GM12892 (cell line): ENCODE results near the gene SAMD4A.

ENCODE experiments used
- POLR2A ChIP-seq: IDR thresholded peaks from 2 replicates; pipeline ENCODE4 v1.6.1; 2011; ENCODE audit warnings: low read depth, low read length, control low read depth
- POLR2AphosphoS5 ChIP-seq: IDR thresholded peaks from 2 replicates; pipeline ENCODE4 v1.6.1; 2011; ENCODE audit warnings: low read depth, low read length, control low read depth
- TAF1 ChIP-seq: IDR thresholded peaks from 2 replicates; pipeline ENCODE4 v1.6.1; 2011; ENCODE audit warnings: low read depth, mild to moderate bottlenecking, control low read depth, low read length, borderline replicate concordance

DNA sequence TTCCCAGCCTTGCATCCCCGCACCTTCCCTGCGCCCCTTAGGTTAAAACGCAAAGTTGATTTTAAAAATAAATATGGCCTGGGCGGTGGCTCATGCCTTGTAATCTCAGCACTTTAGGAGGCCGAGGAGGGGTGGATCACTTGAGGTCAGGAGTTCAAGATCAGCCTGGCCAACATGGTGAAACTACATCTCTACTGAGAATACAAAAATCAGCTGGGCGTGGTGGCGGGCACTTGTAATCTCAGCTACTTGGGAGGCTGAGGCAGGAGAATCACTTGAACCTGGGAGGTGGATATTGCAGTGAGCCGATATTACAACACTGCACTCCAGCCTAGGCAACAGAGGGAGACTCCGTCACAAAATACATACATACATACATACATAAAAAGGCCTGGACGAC is 239.7 kb downstream of the SAMD4A start:
- TF ChIP-seq POLR2AphosphoS5 = no peak
- TF ChIP-seq POLR2A = no peak
- TF ChIP-seq TAF1 = no peak
